GM10266 (cell line): ENCODE measurements around the gene NRCAM.

Experiments used
- DNase-seq: peaks from one replicate; pipeline ENCODE4 v3.0.0; 2012; ENCODE audit errors: extremely low spot score
- CTCF ChIP-seq: IDR thresholded peaks from 2 replicates; pipeline ENCODE4 v1.5.1; 2012; ENCODE audit warnings: mild to moderate bottlenecking, low read depth; ENCODE audit not compliant: control insufficient read depth, insufficient read depth; ENCODE audit errors: missing control alignments

NRCAM gene

DNA sequence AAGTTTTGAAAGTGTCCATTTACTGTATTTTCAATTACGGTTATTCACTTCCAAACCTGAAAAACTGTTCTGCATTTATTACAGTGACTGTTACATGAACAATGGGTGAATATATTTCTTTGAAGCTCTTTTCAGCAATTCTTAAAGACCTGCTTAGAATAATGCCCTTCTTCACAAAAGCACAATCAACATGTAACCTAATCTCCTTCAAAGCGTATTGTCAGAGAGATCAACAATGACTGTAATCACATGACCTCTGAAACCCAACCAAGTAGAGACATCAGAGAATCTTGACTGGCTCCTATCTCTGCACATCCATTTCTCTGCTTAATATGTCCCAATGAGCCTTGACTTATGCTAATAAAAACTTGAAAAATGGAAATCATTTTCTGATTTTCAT is 126.7 kb downstream of the NRCAM start:
- no peak for TF ChIP-seq CTCF
- DNase-seq = no peak

- DNase-seq = no peak
- TF ChIP-seq CTCF = no peak
These were observed 128.0 kb downstream of the NRCAM start for GRCh38 chr7:108328174-108328651.

DNA sequence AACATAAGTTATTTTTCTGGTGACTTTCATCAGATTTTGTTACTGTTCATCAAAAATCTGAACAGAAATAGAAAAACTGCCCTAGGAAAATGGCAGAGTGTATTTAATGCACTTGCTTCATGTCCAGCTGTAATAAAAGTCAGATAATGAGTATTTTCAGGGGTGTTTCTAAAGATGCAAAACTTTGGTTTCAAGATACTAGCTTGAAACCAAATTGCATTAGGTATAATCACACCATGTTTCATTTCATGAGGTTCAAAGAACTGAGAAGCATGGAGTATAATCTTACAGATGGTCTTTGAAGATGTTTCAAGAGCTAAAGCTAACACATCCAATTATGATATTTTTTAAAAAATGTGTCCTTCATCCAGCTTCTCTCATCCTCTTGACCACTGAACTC is 128.9 kb downstream of the NRCAM start:
- TF ChIP-seq CTCF = no peak
- no peak for DNase-seq

DNA sequence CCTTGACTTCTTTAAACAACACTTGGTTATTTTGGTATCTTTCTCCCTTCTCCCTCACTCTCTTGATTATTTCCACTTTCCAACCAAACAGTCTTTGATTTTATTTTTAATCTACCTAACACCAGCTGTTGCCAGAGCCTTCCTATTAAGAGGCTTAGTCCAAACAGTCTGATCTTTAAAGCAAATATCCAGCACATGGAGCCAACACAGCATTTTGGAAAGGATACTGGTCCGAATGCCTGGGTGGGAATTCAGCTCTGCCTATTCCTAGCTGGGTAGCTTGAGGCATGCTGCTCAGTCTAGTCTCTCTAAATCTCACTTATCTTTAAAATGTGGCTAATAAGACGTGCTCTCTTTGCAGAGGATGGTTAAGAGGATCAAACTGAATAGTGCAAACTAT is 129.3 kb downstream of the NRCAM start:
- no peak for DNase-seq
- TF ChIP-seq CTCF = no peak

GRCh38 chr7:108324053-108325038 is 131.9 kb downstream of the NRCAM start:
- TF ChIP-seq CTCF = no peak
- no peak for DNase-seq

DNA sequence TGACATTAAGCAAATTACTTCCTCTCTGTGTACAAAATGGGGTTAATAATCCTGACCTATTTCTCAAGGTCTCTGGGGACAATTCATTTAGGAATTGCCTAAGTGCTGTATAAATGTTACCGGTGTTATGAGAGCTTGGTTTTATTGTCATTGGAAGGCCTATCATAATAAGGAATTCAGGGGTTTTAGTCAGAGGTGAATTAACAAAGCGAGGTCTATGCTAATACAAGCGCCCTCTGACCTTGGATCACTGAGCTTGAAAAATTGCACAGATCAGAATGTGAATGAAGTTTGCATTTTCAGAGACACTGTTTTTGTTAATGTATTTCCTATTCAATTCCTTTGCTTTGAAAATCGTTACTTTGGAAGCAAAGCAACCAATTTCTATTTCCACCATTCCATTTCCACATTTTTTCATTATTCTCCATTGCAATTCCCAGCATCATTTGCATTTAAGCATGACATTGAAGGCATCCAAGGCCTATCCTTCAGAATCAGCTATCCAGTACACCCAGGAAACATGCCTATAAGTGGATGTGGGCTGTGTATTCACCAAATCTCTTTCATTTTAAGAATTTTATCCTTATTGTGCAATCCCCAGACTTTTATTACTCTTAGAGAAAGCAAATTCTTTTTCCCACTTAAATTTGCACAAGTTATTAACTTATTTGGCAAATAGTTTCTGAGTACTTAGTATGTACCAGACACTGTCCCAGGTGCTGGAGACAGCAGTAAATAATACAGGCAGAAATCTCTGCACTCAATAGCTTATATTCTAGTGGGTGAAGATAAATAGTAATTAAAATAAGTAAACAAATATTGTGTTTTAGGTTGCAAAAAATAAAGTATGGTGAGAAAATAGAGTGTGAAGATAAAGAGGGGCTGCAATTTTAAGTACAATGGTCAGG is 133.1 kb downstream of the NRCAM start:
- no peak for DNase-seq
- no peak for TF ChIP-seq CTCF
